Trophoblast cell (in vitro differentiated cells and primary cell): ENCODE data around the gene PAX5.

ENCODE experiments used
- DNase-seq, 2 donors: peaks; one replicate each; pipeline ENCODE4 v3.0.0-alpha.2; 2016
- H2AFZ ChIP-seq: 2 replicates; pipeline ENCODE4 v1.6.1; 2013; ENCODE audit warnings: low read length, moderate library complexity, mild to moderate bottlenecking; ENCODE audit not compliant: insufficient read depth, poor library complexity
- H2AK5ac ChIP-seq: 2 replicates; pipeline ENCODE4 v1.6.1; 2013; ENCODE audit warnings: mild to moderate bottlenecking, low read length
- H2BK120ac ChIP-seq: 2 replicates; pipeline ENCODE4 v1.6.1; 2013; ENCODE audit warnings: low read length, mild to moderate bottlenecking, moderate library complexity; ENCODE audit not compliant: insufficient read depth, poor library complexity
- H2BK12ac ChIP-seq: 2 replicates; pipeline ENCODE4 v1.6.1; 2013; ENCODE audit warnings: mild to moderate bottlenecking, low read length, moderate library complexity
- H2BK5ac ChIP-seq: 2 replicates; pipeline ENCODE4 v1.6.1; 2013; ENCODE audit warnings: low read length, low read depth, moderate library complexity, mild to moderate bottlenecking; ENCODE audit not compliant: poor library complexity
- H3K14ac ChIP-seq: 2 replicates; pipeline ENCODE4 v1.6.1; 2013; ENCODE audit warnings: mild to moderate bottlenecking, low read length
- H3K18ac ChIP-seq: 2 replicates; pipeline ENCODE4 v1.6.1; 2013; ENCODE audit warnings: mild to moderate bottlenecking, low read length
- H3K23ac ChIP-seq: 2 replicates; pipeline ENCODE4 v1.6.1; 2013; ENCODE audit warnings: low read length
- H3K27ac ChIP-seq: 2 replicates; pipeline ENCODE4 v1.5.1; 2013; ENCODE audit warnings: low read depth, mild to moderate bottlenecking, inconsistent platforms, low read length, moderate library complexity
- H3K27me3 ChIP-seq: 2 replicates; pipeline ENCODE4 v1.6.1; 2013; ENCODE audit warnings: inconsistent platforms, mild to moderate bottlenecking, low read length, moderate library complexity; ENCODE audit not compliant: insufficient read depth
- H3K36me3 ChIP-seq, 2 experiments: 1 replicate in 1 of 2; 2 replicates in 1 of 2; pipeline ENCODE4 v1.6.1; 2013; ENCODE audit warnings: low read length in 2 of 2, mild to moderate bottlenecking in 2 of 2, moderate library complexity in 1 of 2; ENCODE audit not compliant: insufficient read depth in 2 of 2, control insufficient read depth in 1 of 2
- H3K4ac ChIP-seq: 2 replicates; pipeline ENCODE4 v1.6.1; 2013; ENCODE audit warnings: low read depth, mild to moderate bottlenecking, low read length, moderate library complexity
- H3K4me1 ChIP-seq, 2 experiments: 1 replicate in 1 of 2; 2 replicates in 1 of 2; pipeline ENCODE4 v1.6.1; 2013; ENCODE audit warnings: low read length in 2 of 2, mild to moderate bottlenecking in 2 of 2, moderate library complexity in 1 of 2; ENCODE audit not compliant: insufficient read depth in 2 of 2, control insufficient read depth in 1 of 2
- H3K4me2 ChIP-seq: 2 replicates; pipeline ENCODE4 v1.6.1; 2013; ENCODE audit warnings: inconsistent platforms, mild to moderate bottlenecking, low read length, moderate library complexity
- H3K4me3 ChIP-seq: 2 replicates; pipeline ENCODE4 v1.5.1; 2013; ENCODE audit warnings: mild to moderate bottlenecking, low read depth, low read length, inconsistent platforms
- H3K79me1 ChIP-seq: one replicate; pipeline ENCODE4 v1.6.1; 2013; ENCODE audit warnings: low read length
- H3K79me2 ChIP-seq: 2 replicates; pipeline ENCODE4 v1.6.1; 2013; ENCODE audit warnings: low read length, mild to moderate bottlenecking; ENCODE audit not compliant: control insufficient read depth, insufficient read depth, poor library complexity
- H3K9ac ChIP-seq: 2 replicates; pipeline ENCODE4 v1.6.1; 2013; ENCODE audit warnings: mild to moderate bottlenecking, low read length
- H3K9me3 ChIP-seq: 2 replicates; pipeline ENCODE4 v1.6.1; 2013; ENCODE audit warnings: low read depth, mild to moderate bottlenecking, control low read depth, inconsistent platforms, low read length; ENCODE audit not compliant: insufficient read depth
- H4K12ac ChIP-seq: 2 replicates; pipeline ENCODE4 v1.6.1; 2013; ENCODE audit warnings: low read depth, mild to moderate bottlenecking, low read length, moderate library complexity
- H4K8ac ChIP-seq: 2 replicates; pipeline ENCODE4 v1.6.1; 2013; ENCODE audit warnings: low read depth, mild to moderate bottlenecking, low read length, moderate library complexity
- H4K91ac ChIP-seq: one replicate; pipeline ENCODE4 v1.6.1; 2013; ENCODE audit warnings: low read depth, mild to moderate bottlenecking, low read length, moderate library complexity
- WGBS: extraction: QIAGEN DNeasy Blood & Tissue Kit; methylation state at CpG from one replicate; pipeline ENCODE4 v1.1.7; 2013; ENCODE audit warnings: missing lambda C conversion rate; ENCODE audit not compliant: insufficient read length, insufficient coverage; ENCODE audit errors: extremely low coverage; 5-methylcytosine and 5-hydroxymethylcytosine counted together

The PAX5 gene

DNA sequence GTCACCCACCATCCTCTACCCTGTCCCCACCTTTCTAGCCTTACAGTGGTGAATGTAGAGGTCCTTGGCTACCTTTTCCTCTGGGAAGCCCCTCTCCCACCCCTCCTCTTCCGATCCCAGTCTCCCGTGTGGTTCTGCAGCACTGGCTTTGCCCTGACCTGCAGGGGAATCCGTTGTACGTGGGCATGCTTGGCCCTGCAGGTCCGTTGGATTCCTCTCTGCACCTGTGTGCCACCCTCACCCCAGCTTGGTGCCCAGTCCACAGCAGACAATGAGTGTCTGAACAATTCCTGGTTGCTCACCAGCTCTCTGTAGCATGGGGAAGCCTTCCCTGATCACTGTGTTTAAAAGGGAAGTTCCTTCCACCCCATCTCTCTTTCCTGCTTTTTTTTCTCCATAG is 185.1 kb downstream of the PAX5 start:
- Histone ChIP-seq H3K27me3 (no peaks in the 10 kb centered on the region), H3K27ac (no peak overlapping the region), H3K23ac (no peak overlapping the region), H2BK12ac (no peak overlapping the region), H4K8ac (no peak overlapping the region), H2AFZ (no peak overlapping the region), H3K9me3 (no peaks in the 10 kb centered on the region), H3K4me3 (no peak overlapping the region), H2AK5ac (no peak overlapping the region), H3K36me3 (no peaks in the 10 kb centered on the region), H3K4me1 (no peaks in the 10 kb centered on the region), H3K9ac (no peak overlapping the region), H2BK5ac (no peak overlapping the region), H3K79me2 (no peaks in the 10 kb centered on the region), H4K91ac (no peak overlapping the region), H3K14ac (no peak overlapping the region), H3K79me1 (no peaks in the 10 kb centered on the region), H3K4me2 (no peak overlapping the region), H2BK120ac (no peak overlapping the region), H4K12ac (no peak overlapping the region), H3K18ac (no peak overlapping the region), H3K4ac (no peak overlapping the region)
- no CpG with 5 or more reads among the region's 5 CpGs for WGBS
- DNase-seq, result no peak

DNA sequence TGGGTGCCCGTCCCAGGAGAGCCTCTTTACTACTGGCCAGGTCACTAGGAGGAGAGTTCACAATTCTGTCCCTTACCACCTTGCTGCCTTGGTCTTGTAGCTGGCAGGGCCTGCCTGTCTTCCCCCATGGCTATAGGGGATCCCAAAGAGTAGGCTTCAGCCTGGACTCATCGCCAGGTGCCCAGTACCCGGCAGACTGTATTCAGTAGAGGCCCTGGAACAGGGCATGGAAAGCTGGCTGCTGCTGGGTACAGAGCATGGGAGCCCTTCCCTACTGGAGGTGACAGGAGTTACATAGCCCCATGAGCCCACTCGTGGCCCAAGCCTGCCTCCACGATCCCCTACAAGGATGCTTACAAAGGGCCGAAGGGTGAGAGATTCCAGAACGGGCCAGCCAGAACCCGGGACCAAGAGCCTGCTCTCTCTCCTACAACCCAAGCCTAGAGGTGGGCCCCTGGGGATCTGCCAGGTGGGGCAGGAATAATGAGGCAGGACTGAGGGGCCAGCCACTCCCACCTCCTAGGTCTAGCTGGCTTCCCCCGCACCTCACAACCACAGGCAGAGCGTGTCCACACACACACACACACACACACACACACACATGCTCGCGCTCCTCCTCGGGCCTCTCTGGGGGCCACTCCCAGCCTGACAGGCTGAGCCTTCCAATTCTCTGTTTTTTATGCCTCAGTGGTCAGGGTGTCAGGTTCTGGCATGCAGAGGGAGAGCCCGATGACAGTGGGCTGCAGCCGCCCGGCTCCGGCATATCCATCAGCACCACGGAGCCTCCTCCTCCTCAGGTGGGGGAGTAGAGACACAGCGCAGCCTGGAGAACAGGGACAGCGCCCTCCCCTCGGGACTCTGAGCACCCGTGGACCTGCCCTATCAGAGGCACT is 186.0 kb downstream of the PAX5 start:
- Histone ChIP-seq H3K23ac (no peak overlapping the region), H3K9me3 (no peaks in the 10 kb centered on the region), H4K8ac (no peak overlapping the region), H3K14ac (no peak overlapping the region), H3K27ac (no peak overlapping the region), H2AK5ac (no peak overlapping the region), H4K12ac (no peak overlapping the region), H2BK120ac (no peak overlapping the region), H3K9ac (no peak overlapping the region), H3K18ac (no peak overlapping the region), H3K79me2 (no peaks in the 10 kb centered on the region), H2BK5ac (no peak overlapping the region), H3K4ac (no peak overlapping the region), H3K4me2 (no peak overlapping the region), H3K79me1 (no peaks in the 10 kb centered on the region), H2AFZ (no peak overlapping the region), H3K27me3 (no peaks in the 10 kb centered on the region), H3K36me3 (no peaks in the 10 kb centered on the region), H2BK12ac (no peak overlapping the region), H3K4me3 (no peak overlapping the region), H3K4me1 (no peaks in the 10 kb centered on the region), H4K91ac (no peak overlapping the region)
- no peak for DNase-seq
- no CpG with 5 or more reads among the region's 22 CpGs for WGBS

DNA sequence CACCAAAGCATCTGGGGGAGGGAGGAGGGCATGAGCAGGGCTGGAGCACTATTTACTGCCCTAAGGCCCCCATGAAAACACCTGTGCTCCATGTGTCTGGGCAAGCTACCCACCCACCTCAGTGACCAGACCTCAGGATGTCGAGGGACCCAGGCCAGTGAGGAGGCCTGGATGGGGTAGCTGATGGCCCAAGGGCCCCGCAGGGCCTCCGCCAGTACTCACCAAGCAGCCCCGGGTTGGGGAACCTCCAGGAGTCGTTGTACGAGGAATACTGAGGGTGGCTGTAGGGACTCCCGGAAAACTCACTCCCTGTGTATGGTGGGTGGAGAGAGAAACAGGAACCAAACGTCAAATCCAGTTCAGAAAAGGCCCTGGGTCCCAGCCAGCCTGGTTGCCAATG is 187.4 kb downstream of the PAX5 start:
- Histone ChIP-seq H3K4me2 (no peak overlapping the region), H3K4ac (no peak overlapping the region), H3K27me3 (no peaks in the 10 kb centered on the region), H3K18ac (no peak overlapping the region), H3K9me3 (no peaks in the 10 kb centered on the region), H2BK12ac (no peak overlapping the region), H2BK5ac (no peak overlapping the region), H4K12ac (no peak overlapping the region), H3K79me1 (no peaks in the 10 kb centered on the region), H3K36me3 (no peaks in the 10 kb centered on the region), H3K27ac (no peak overlapping the region), H2AK5ac (no peak overlapping the region), H2AFZ (no peak overlapping the region), H3K4me1 (no peaks in the 10 kb centered on the region), H3K79me2 (no peaks in the 10 kb centered on the region), H3K9ac (no peak overlapping the region), H2BK120ac (no peak overlapping the region), H4K8ac (no peak overlapping the region), H3K14ac (no peak overlapping the region), H3K4me3 (no peak overlapping the region), H3K23ac (no peak overlapping the region), H4K91ac (no peak overlapping the region)
- no CpG with 5 or more reads among the region's 8 CpGs for WGBS
- no peak for DNase-seq

DNA sequence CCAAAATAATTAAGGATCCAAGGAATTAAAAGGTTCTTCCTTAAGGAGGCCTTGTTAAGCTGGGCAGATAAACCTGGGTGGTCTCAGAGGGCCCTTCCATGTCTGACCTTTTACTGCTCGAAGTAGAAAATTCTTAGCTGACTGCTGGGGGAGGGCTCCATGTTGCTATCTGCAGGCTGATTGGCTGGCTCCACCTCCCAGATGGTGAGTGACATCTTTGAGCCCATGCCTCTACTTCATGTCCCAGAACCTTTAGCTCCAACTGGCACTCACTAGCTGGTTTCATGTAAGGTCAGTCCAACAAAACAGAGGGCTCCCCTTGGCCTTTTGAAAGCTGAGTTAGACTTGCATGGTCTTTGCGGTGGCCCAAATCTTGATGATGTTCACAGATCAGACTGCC is 188.2 kb downstream of the PAX5 start:
- Histone ChIP-seq H3K79me1 (no peaks in the 10 kb centered on the region), H3K23ac (no peak overlapping the region), H3K4me2 (no peak overlapping the region), H3K79me2 (no peaks in the 10 kb centered on the region), H4K91ac (no peak overlapping the region), H3K27ac (no peak overlapping the region), H3K18ac (no peak overlapping the region), H2AFZ (no peak overlapping the region), H2AK5ac (no peak overlapping the region), H3K9me3 (no peaks in the 10 kb centered on the region), H3K4ac (no peak overlapping the region), H3K14ac (no peak overlapping the region), H2BK12ac (no peak overlapping the region), H4K12ac (no peak overlapping the region), H3K4me3 (no peak overlapping the region), H4K8ac (no peak overlapping the region), H2BK120ac (no peak overlapping the region), H3K9ac (no peak overlapping the region), H3K27me3 (no peaks in the 10 kb centered on the region), H3K4me1 (no peaks in the 10 kb centered on the region), H2BK5ac (no peak overlapping the region), H3K36me3 (no peaks in the 10 kb centered on the region)
- WGBS, result no CpG with 5 or more reads among the region's 2 CpGs
- DNase-seq, result no peak
